ENCODE results near the gene AP2A2.

DNA sequence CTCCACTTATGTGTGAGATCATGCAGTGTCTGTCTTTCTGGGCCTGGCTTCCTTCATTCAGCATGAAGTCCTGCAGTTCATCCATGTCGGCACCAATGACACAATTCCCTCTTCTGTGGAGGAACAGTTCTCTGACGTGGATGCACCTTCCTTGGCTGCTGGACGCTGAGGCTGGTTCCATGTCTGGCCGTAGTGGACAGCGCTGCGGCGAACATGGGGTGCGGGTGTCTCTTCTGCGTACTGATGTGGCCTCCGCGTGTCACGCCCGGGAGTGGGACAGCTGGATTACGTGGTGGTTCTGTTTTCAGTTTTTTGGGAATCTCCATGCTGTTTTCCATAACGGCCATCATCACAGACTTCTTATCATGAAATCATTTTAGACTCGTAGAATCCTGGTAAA lies 132.1 kb downstream of the AP2A2 start:
- TF ChIP-seq GATA2 (IDR thresholded peaks at IDR 0.05; ENCODE audit: low read depth, low read length) = no peak
- no peak for TF ChIP-seq GATA3 (IDR thresholded peaks at IDR 0.05; ENCODE audit: low read depth, low read length)

Data from SH-SY5Y (cell line).